Suprapubic skin (tissue), 3 donors: ENCODE data around the gene EPHA4.

ENCODE experiments used
- CTCF ChIP-seq, 2 donors: fragments of 200-600 bp in 1 of 2; fragments of 450-650 bp in 1 of 2; sonication (generic) in 1 of 2; IDR thresholded peaks; one replicate each; pipeline ENCODE4 v1.5.1; 2016 to 2019; ENCODE audit warnings: antibody characterized with exemption in 2 of 2, mild to moderate bottlenecking in 1 of 2, moderate library complexity in 1 of 2
- POLR2A ChIP-seq, 2 donors: fragments of 450-650 bp; IDR thresholded peaks; one replicate each; pipeline ENCODE4 v1.6.1; 2017; ENCODE audit warnings: antibody characterized with exemption in 2 of 2, mild to moderate bottlenecking in 2 of 2, moderate library complexity in 2 of 2

- no peak for TF ChIP-seq CTCF (IDR thresholded peaks at IDR 0.05)
- no peak for TF ChIP-seq POLR2A (IDR thresholded peaks at IDR 0.05)
Observed at GRCh38 chr2:221527776-221528309, 44.3 kb downstream of the EPHA4 start.
